ENCODE results near the gene NGRN.

NGRN gene

GRCh38 chr15:90232941-90233386 lies 32.5 kb upstream of the NGRN start:
- no peaks in the 10 kb centered on the region for H3K27me3 ChIP-seq (ENCODE audit: insufficient read depth, low read length)
- H3K4me2 ChIP-seq (ENCODE audit: low read length), result peak overlapping the region; percentile 99
- TF ChIP-seq CTCF (IDR thresholded peaks at IDR 0.05; ENCODE audit: low read length) (peak; percentile 34; the same call in 1 of the 2 replicates), EZH2 (IDR thresholded peaks at IDR 0.05; ENCODE audit: borderline replicate concordance, low read length) (no peak)
- H3K36me3 ChIP-seq (ENCODE audit: insufficient read depth, low read length), result peaks cover 36% of the 10 kb centered on the region
- no peaks in the 10 kb centered on the region for H3K9me2 ChIP-seq (ENCODE audit: low read depth, low read length)
- no peak overlapping the region for H2AFZ ChIP-seq (ENCODE audit: low read length)
- H3K27ac ChIP-seq (ENCODE audit: low read depth, low read length, poor library complexity, severe bottlenecking), result peak overlapping the region; percentile 71
- H3K9ac ChIP-seq (ENCODE audit: low read length), result peak overlapping the region; percentile 86
- peak overlapping the region; percentile 90 for H3K4me3 ChIP-seq (ENCODE audit: low read depth, low read length, poor library complexity, severe bottlenecking)
- H3F3A ChIP-seq (ENCODE audit: insufficient read depth, low read length), result no peaks in the 10 kb centered on the region
- no peaks in the 10 kb centered on the region for H4K20me1 ChIP-seq (ENCODE audit: insufficient read depth, low read length)
- H3K79me2 ChIP-seq (ENCODE audit: insufficient read depth, low read length), result no peaks in the 10 kb centered on the region
- H3K9me3 ChIP-seq (ENCODE audit: low read length), result no peaks in the 10 kb centered on the region
- peaks cover 39% of the 10 kb centered on the region for H3K4me1 ChIP-seq (ENCODE audit: insufficient read depth, low read length, severe bottlenecking)

GRCh38 chr15:90233387-90234095 lies 31.9 kb upstream of the NGRN start, which contains the start of gene CIB1:
CIB1 (minus strand) TSS chr15:90233941; CDS start chr15:90233885, 56 bp downstream.
- Histone ChIP-seq H3K27me3 (ENCODE audit: insufficient read depth, low read length) (no peaks in the 10 kb centered on the region), H3K27ac (ENCODE audit: low read depth, low read length, poor library complexity, severe bottlenecking) (peak within 1 kb of the TSS; percentile 71), H3K36me3 (ENCODE audit: insufficient read depth, low read length) (peaks cover 36% of the 10 kb centered on the region), H3K9ac (ENCODE audit: low read length) (peak within 1 kb of the TSS; percentile 86), H4K20me1 (ENCODE audit: insufficient read depth, low read length) (no peaks in the 10 kb centered on the region), H3F3A (ENCODE audit: insufficient read depth, low read length) (no peaks in the 10 kb centered on the region), H3K4me2 (ENCODE audit: low read length) (peak within 1 kb of the TSS; percentile 99), H2AFZ (ENCODE audit: low read length) (no peak within 1 kb of the TSS), H3K4me3 (ENCODE audit: low read depth, low read length, poor library complexity, severe bottlenecking) (peak within 1 kb of the TSS; percentile 90), H3K9me2 (ENCODE audit: low read depth, low read length) (no peaks in the 10 kb centered on the region), H3K4me1 (ENCODE audit: insufficient read depth, low read length, severe bottlenecking) (peaks cover 39% of the 10 kb centered on the region), H3K9me3 (ENCODE audit: low read length) (no peaks in the 10 kb centered on the region), H3K79me2 (ENCODE audit: insufficient read depth, low read length) (no peaks in the 10 kb centered on the region)
- no peak for TF ChIP-seq EZH2 (IDR thresholded peaks at IDR 0.05; ENCODE audit: borderline replicate concordance, low read length)
- no peak for TF ChIP-seq CTCF (IDR thresholded peaks at IDR 0.05; ENCODE audit: low read length)

- H3K4me3 ChIP-seq (ENCODE audit: low read depth, low read length, poor library complexity, severe bottlenecking), result peak within 1 kb of the TSS; percentile 90
- no peaks in the 10 kb centered on the region for H3F3A ChIP-seq (ENCODE audit: insufficient read depth, low read length)
- H3K9me2 ChIP-seq (ENCODE audit: low read depth, low read length), result no peaks in the 10 kb centered on the region
- H3K9me3 ChIP-seq (ENCODE audit: low read length), result no peaks in the 10 kb centered on the region
- H4K20me1 ChIP-seq (ENCODE audit: insufficient read depth, low read length), result no peaks in the 10 kb centered on the region
- H3K27me3 ChIP-seq (ENCODE audit: insufficient read depth, low read length), result no peaks in the 10 kb centered on the region
- H3K27ac ChIP-seq (ENCODE audit: low read depth, low read length, poor library complexity, severe bottlenecking), result peak within 1 kb of the TSS; percentile 71
- H3K4me2 ChIP-seq (ENCODE audit: low read length), result peak within 1 kb of the TSS; percentile 99
- no peak within 1 kb of the TSS for H2AFZ ChIP-seq (ENCODE audit: low read length)
- no peaks in the 10 kb centered on the region for H3K79me2 ChIP-seq (ENCODE audit: insufficient read depth, low read length)
- peak within 1 kb of the TSS; percentile 86 for H3K9ac ChIP-seq (ENCODE audit: low read length)
- H3K4me1 ChIP-seq (ENCODE audit: insufficient read depth, low read length, severe bottlenecking), result peaks cover 39% of the 10 kb centered on the region
- no peak for TF ChIP-seq EZH2 (IDR thresholded peaks at IDR 0.05; ENCODE audit: borderline replicate concordance, low read length)
- TF ChIP-seq CTCF (IDR thresholded peaks at IDR 0.05; ENCODE audit: low read length), result no peak
- H3K36me3 ChIP-seq (ENCODE audit: insufficient read depth, low read length), result peaks cover 32% of the 10 kb centered on the region
Observed at GRCh38 chr15:90234096-90234988, 31.1 kb upstream of the NGRN start, which contains the start of gene GDPGP1. GDPGP1 (plus strand) TSS chr15:90234209; CDS start chr15:90240909, 6,700 bp downstream.

Measured in OCI-LY1 (cell line).